NOMO-1 treated with DMSO at 0.1 percent for 48 hours (cell line): ENCODE data around the gene ASB14.
"Not testable (repeated sequence)": the region's sequence is repeated elsewhere in the genome, so short reads cannot be mapped to it uniquely, and the experiment has no call there.

Experiments used
- DNase-seq: peaks from one replicate; lab custom pipeline; 2025; ENCODE audit not compliant: unreplicated experiment; lab: John Stamatoyannopoulos, UW

Gene ASB14

DNA sequence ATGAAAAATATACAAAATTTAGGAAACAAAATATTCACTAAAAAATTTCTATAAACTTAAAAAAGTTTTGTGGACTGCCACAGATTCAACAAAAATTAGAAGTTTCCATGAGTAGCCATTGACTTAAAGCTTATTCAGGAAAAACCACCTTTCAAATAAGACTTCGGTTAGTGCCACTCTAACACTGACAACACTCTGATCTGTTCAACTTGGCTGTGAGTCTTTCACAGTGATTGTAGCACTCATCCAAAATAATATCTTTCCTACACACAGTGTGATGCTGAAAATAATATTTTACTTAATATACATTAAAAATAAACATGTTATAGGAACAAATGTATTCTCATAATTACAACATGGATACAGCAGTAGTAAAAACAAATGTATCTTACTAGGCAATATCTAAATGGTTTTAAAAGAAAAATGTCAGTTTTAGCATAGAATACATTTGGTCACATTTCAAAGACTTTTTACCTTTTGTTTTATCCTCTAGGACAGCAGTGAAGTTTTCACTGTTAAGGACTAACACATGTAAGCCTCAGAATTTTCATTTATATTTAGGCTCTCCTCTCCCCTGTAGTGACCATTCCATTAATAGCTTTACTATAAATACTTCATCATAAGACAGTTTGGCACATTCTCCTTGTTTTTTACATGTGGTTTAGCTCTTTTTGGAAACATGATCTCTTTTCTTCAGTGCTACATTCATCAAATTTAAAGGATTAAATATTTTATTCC is at the start of gene ASB14:
Gene ASB14 (minus strand): TSS at position 527 of the 738 bp plus-strand sequence. CDS start 652 bp downstream, outside the sequence.
- no peak for DNase-seq

DNA sequence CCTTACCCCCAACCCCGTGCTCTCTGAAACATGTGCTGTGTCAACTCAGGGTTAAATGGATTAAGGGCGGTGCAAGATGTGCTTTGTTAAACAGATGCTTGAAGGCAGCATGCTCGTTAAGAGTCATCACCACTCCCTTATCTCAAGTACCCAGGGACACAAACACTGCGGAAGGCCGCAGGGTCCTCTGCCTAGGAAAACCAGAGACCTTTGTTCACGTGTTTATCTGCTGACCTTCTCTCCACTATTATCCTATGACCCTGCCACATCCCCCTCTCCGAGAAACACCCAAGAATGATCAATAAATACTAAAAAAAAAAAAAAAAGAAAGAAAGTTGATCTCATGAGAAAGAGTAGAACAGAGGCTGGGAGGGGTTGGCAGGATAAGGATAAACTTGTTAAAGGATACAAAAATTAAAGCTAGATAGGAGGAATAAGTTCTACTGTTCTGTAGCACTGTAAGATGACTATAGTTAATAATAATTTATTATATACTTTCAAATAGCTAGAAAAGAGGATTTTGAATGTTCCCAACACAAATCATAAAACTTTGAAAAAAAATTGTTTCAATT is 46.7 kb upstream of the ASB14 start:
- DNase-seq: not testable (repeated sequence)

DNA sequence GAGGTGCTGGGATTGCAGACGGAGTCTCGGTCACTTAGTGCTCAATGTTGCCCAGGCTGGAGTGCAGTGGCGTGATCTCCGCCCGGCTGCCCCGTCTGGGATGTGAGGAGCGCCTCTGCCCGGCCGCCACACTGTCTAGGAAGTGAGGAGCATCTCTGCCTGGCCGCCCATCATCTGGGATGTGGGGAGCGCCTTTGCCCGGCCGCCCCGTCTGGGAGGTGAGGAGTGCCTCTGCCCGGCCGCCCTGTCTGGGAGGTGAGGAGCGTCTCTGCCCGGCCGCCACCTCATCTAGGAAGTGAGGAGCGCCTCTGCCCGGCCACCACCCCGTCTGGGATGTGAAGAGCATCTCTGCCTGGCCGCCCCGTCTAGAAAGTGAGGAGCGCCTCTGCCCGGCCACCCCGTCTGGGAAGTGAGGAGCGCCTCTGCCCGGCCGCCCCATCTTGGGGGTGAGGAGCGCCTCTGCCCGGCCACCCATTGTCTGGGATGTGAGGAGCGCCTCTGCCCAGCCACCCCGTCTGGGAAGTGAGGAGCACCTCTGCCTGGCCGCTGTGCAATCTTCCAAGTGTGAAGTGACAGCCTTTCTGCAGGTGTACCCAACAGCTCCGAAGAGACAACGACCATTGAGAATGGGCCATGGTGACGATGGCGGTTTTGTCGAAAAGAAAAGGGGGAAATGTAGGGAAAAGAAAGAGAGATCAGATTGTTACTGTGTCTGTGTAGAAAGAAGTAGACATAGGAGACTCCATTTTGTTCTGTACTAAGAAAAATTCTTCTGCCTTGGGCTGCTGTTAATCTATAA is 46.0 kb upstream of the ASB14 start:
- not testable (repeated sequence) for DNase-seq

DNA sequence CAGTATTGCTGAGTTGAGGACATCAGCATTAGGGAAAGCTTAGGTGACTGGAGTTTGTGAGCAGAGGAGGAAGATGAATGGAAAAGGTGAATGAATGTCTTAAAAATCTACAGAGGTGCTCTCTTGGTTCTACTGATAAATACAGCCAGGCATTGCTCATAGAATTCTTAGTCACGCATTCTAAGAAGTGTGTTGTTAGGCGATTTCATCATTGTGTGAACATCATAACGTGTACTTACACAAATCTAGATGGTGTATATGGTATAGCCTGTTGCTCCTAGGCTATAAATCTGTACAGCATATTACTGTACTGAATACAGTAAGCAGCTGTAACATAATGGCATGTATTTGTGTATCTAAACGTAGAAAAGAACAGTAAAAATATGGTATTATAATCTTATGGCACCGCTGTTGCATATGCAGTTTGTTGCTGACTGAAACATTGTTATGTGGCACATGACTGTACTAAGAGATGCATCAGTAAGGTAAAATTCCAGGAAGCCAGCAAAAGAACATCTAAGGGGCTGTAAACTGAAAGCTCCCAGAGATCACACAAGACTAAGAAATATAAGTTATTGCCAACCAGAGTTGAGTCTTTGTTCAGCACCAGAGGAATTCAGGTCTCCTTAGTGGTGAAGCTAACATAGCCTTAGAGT is 42.9 kb upstream of the ASB14 start:
- DNase-seq: no peak

DNA sequence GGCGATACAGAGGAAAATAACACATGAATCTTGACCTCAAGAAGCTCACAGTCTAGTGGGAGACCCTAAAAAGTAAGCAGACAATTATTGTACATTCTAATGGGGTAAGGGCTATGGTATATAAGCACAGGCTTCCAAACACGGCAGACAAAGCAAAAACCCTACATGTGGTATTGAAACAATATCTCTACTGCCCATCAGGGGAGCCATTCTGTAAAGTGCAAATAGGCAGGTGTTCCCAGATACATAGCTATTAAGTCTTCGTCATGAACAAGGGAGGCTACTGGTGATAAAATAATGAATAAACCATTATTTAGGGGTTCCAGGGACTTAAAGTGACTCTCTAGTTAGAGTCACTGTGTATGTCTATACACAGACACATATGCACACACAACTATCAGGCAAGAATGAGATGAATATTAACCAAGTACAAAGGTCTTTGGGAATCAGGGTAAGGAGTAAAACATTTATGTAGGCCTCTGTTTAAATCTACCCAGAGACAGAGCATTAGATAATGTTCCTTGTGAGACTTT is 38.7 kb upstream of the ASB14 start:
- no peak for DNase-seq

DNA sequence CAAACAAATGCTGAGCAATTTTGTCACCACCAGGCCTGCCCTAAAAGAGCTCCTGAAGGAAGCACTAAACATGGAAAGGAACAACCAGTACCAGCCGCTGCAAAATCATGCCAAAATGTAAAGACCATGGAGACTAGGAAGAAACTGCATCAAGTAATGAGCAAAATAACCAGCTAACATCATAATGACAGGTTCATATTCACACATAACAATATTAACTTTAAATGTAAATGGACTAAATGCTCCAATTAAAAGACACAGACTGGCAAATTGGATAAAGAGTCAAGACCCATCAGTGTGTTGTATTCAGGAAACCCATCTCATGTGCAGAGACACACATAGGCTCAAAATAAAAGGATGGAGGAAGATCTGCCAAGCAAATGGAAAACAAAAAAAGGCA is 34.0 kb upstream of the ASB14 start:
- not testable (repeated sequence) for DNase-seq

DNA sequence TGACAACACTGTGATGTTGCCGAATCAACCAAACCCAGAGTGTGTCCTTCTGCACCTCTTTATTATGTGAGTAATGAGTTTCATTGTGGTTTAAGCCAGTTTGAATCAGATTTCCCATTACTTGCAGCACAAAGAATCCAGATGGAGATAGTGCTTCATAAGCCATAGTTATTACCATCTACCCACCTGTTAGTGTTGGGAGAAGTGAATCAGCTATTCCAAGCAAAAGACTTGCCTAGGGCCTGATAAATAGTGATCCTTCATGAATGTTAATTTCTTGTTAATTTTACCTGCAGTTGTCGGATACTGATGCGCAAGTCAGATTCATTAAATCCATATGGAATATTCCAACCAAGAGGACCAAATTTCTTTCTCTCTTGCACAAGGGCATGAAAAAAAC is 21.7 kb upstream of the ASB14 start:
- no peak for DNase-seq

DNA sequence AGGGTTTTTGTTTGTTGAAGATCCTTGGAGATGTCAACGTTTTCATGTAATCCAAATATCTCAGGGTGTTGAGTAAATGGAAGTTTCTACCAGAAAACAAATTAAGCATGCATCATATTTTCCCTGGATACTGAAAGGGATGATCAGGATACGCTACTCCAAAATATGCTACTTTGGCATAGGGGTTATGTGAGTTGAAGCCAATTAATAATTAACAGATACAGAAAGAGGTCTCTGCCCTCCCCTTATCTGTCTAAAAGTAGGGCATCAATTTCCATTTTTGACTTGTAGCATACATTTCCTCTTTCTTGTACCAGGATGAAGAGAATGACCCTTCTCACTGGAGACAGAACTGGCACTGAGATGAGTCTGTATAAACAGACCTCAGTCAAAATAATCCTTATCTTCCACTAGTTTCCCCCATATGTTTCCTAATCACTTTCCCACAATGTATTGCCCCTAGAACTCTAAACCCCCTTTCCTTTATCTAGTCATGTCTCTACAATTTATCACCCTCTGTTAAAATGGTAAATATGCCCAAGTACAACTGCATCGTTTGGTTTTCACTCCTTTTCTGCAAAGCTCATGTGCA is 17.4 kb upstream of the ASB14 start:
- no peak for DNase-seq

DNA sequence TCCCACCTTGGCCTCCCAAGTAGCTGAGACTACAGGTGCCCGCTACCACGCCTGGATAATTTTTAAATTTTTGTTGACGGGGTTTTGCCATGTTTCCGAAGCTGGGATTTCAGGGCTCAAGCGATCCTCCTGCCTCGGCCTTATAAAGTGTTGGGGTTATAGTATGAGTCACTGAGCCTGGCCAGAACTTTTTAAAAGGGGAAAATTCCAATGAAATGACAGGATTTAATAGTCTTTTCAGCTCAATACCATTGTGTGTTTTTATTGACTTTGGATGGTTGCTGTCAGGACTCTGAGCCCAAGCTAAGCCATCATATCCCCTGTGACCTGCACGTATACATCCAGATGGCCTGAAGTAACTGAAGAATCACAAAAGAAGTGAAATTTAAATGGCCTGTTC is 11.0 kb upstream of the ASB14 start:
- DNase-seq: not testable (repeated sequence)

DNA sequence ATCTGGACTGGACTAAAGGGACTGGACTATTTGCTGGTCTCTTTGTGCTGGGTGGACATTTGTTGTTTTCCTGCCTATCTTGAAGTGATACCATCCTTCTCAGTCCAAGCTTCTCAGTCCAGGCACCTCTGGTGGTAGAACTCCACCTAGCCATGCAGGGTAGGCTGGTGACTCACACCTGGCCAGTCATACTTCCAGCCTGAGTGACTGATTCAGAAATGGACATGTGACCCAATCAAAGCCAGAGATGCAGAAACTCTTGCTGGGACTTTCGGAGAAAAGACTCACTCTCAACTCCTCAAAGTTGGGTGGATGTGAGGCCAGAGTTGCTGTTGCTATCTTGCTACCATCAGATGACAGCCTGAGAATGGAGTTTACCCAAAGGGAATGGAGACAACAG is 5.6 kb upstream of the ASB14 start:
- no peak for DNase-seq

DNA sequence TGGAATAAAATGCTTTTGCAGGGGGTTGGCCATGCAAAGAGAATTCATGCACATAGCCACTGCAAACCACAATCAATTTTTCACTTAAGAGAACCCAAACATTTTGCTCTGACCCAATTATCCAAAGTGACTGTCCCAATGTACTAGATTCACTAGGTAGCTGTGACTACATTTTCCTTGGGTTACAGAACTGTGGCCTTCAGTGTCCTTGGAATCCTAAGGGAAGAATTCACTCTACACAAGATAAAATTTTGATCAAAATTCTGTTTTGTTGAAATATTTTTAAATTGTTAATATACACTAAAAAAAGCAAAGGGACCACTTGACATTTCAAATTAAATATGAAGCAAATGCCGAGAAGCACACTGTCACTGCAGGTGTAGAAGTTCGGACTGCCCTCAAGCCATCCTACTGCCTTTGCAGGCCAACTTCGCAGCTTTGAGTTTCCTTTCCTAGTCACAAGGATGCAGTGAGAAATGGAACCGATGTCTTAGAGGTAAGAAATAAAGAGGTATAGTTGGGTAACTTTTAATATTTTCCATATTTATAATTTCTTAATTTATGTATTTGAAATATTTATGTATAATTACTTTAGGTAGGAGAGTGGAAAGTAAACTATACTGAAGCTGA is 527 bp upstream of the ASB14 start:
- DNase-seq: no peak

DNA sequence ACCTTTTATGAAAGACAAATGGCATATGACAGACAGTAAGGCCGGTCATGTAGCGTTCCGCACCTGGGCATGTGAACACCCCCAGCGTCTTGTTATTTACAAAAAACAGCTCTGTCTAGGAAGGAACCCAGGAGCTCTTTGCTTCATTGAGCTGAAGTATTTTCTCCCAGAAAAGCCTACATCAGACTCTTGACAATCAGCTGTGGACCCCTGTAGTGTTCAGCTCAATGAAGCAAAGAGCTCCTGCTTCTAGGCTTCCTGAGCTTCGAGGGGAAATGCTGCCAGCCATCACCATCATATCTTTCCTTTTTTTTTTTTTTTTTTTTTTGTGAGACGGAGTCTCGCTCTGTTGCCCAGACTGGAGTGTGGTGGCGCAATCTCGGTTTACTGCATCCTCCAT is 4.1 kb downstream of the ASB14 start:
- DNase-seq: no peak

DNA sequence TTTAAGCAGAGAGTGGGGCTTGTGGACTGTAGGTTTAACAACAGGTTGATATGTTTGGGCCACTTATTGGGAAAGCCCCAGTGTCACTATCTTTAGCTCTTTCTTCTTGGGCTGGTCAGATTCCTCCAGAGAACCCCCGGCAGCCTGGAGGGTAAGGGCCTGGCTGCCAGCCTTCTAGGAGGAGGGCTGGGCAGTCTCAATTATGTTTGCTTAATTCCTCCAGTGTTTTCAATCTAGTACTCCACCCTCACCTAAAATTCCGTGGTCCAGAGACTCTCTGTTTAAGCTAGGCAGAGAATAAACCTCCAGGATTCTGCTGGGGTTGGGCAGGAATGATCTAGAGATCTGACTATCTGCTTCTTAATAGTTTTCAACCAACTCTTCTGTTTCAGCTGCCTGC is 5.3 kb downstream of the ASB14 start:
- DNase-seq: no peak

DNA sequence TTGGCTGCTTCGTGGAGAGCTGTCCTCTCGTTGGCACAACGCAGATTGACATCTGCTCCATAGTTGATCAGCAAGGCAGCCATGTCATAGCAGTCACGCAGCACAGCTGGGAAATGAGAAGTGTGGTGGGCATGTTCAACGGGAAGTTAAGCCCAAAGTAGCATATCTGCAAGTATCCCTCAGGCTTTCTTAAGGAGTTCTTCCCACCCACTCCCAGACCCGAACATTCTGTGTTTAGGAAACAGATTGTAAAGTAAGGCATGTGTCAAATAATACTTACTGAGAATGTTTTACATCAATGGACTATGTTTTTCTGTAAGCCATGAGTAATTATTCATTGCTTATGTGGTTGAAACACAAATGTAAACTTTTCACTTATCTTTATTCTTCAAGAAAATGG is 9.2 kb downstream of the ASB14 start:
- no peak for DNase-seq

DNA sequence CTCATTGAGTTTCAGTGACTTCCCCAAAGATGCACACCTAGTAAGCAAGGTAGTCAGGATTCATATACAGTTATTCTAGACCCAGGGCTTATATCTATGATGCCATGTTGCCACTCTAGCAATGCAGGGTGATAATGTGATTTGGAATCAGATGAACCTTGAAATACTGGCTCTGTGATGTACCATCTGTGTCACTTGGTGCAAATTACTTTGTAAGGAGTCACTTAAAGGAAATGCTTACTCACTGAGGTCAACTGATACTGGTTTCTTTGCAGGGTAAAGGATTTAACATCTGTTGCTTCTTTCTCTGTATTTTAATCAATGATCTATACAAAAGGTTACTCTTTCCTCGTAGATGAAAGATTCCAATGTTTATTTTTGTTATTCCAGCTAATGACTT is 10.8 kb downstream of the ASB14 start:
- no peak for DNase-seq

DNA sequence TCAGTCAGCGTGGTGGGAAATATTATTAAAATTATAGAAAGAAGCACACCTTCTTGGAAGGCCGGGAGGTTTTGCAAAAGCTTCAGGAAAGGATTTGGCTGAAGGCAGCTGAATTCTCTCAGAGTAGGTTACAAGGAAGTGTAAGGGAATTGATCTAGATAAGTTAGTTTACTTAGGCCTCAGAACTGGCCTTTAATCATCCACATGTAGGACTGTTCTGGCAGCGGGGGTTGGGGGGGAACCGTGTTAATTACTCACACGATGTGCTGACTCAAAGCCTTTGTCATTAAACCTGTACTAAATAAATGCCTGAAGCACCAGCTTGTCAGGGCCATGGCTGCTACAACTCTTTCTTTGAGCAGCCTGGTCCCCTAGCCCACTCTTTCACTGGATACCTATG is 12.8 kb downstream of the ASB14 start:
- DNase-seq: no peak

DNA sequence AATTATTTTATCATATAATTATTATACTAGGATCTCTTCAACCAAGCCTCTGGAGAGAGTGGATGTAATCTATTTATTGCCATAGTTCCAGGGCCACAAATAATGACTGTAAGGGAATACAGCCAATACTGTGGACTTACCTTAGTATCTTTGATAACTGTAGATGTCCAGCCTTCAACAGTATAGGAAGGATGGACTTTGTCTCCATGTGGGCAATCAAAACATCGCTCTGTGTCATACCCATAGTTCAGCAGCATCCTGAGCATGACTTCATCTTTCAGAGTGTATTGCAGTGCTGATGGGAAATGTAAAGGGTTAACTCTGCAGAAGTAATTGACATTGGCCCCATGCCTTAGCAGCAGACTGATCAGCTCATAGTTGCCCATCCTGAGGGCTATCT is 14.2 kb downstream of the ASB14 start:
- DNase-seq: no peak

DNA sequence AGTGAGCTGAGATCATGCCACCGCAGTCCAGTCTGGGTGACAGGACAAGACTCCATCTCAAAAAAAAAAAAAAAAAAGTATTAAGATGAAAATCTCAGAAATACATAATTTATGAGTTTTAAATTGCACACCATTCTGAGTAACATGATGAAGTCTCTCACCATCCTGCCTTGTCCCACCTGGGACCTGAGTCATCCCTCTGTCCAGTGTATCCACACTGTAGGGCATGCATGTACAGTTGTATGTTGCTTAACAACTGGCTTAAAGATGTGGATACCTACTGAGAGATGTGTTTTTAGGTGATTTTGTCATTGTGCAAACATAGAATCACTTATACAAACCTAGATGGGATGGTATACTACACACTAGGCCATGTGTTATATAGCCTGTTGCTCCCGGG is 17.1 kb downstream of the ASB14 start:
- no peak for DNase-seq

DNA sequence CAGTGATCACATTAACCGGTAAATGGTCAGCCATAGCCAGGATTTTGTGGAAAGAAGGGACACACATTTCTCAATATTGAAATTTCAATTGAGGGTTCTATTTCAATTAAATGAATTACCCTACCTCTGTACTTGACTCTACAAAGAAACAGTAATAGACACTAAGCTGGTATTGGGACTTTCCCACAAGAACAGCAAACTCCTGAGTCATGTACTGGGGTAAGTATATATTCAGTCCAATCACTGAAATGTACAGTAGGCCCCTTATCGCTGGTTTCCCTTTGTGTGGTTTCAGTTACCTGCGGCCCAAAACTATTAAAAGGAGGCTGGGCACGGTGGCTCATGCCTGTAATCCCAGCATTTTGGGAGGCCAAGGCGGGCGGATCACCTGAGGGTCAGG is 17.6 kb downstream of the ASB14 start:
- DNase-seq: no peak

DNA sequence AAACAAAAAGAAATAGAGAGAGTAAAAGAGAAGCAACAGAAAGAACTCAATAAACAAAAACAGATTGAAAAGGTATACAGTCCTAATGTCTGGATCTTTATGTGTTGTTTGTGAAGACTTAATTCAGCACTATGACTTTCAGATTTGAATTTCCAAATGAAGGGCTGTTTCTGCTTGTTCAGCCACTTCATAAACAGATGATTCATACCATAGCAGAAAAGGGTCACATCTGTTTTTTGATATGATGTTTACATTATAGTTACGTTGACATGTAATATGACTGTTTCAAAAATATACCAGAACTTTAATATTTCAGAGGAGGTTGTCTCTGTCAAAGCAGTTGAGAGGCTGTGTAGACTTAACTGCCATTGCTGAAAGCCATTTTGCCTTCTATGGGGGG is 24.1 kb downstream of the ASB14 start:
- DNase-seq: no peak

DNA sequence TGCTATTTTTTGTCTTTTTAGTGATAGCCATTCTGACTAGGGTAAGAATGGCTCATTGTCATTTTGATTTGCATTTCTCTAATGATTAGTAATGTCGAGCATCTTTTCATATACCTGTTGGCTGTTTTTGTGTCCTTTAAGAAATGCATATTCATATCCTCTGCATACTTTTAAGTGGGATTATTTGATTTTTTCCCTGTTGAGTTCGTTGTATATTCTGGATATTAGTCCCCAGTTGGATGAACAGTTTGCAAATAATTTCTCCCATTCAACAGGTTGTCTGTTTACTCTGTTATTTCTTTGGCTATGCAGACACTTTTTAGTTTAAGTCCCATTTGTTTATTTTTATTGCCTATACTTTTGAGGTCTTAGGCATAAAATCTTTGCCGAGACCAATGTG is 30.6 kb downstream of the ASB14 start:
- no peak for DNase-seq
